SU-DHL-6 (cell line): ENCODE measurements around the gene PGLYRP4.

ENCODE experiments used
- EZH2phosphoT487 ChIP-seq: fragments of 200-600 bp; sonication (generic), shearing (Covaris generic); conservative IDR thresholded peaks from 2 replicates; pipeline ENCODE4 v1.6.1; 2018; ENCODE audit warnings: mild to moderate bottlenecking, antibody characterized with exemption, low read length, moderate library complexity, mixed read lengths
- TF ChIP-seq, protein P1 (sequence below): fragments of 200-600 bp; sonication (generic); IDR thresholded peaks from one replicate; pipeline ENCODE4 v1.5.1; 2017; ENCODE audit warnings: antibody characterized with exemption, mild to moderate bottlenecking, low read length, moderate library complexity; ENCODE audit not compliant: insufficient read depth, poor library complexity, severe bottlenecking

DNA sequence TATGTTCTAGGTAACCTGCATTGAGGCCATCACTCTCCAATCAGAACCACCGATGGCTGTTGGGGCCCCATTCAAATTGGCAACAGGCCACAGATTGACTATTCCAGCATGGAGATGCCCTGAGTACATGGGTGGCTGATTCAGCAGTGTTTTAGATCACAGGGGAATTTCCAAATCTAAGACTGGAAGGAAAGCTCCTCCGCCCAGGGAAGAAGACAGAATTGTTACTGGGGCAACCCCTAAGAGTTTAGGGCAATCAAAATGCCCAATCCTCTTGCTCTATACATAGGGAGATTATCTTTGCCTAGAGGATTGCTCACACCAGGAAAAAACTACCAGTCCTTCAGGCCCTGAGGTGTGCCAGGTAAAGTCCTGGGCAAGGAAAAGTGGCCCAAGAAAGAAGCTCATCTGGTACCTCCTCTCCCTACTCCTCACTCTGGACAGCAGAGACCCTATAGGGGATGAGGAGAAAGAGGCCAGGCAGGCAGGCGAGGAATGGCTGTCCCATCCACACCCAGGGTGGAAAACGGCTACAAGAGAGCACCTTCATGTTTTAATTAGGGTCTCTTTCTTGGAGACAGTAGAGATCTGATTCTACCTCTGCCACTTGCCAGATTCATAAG, 36.4 kb upstream of the PGLYRP4 start:
- TF ChIP-seq, protein P1, sequence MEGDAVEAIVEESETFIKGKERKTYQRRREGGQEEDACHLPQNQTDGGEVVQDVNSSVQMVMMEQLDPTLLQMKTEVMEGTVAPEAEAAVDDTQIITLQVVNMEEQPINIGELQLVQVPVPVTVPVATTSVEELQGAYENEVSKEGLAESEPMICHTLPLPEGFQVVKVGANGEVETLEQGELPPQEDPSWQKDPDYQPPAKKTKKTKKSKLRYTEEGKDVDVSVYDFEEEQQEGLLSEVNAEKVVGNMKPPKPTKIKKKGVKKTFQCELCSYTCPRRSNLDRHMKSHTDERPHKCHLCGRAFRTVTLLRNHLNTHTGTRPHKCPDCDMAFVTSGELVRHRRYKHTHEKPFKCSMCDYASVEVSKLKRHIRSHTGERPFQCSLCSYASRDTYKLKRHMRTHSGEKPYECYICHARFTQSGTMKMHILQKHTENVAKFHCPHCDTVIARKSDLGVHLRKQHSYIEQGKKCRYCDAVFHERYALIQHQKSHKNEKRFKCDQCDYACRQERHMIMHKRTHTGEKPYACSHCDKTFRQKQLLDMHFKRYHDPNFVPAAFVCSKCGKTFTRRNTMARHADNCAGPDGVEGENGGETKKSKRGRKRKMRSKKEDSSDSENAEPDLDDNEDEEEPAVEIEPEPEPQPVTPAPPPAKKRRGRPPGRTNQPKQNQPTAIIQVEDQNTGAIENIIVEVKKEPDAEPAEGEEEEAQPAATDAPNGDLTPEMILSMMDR, result no peak
- TF ChIP-seq EZH2phosphoT487, result no peak
